Measurements from ENCODE around the gene FMNL2.
A peak's percentile ranks its signal among the peaks of the same experiment; 100 is the strongest.

FMNL2 gene

DNA sequence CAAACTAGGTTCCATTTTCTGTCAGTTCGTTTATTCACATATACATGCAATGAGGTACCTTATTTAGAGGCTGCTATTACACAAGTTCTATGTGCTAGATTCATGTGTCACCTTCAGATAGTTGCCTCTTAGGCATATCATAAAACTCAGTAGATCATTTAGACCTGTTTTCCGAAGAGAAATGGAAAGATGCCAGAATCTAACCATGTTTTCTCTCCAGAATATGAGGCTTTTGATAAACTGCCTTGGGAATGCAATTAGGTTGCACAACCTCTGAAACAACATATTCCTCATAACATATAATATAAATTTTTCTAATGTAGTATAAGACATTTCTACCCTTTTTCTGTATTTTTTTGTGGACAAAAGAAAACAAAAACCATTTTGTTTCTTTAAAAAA lies 274.2 kb downstream of the FMNL2 start:
- no peak for ATAC-seq

DNA sequence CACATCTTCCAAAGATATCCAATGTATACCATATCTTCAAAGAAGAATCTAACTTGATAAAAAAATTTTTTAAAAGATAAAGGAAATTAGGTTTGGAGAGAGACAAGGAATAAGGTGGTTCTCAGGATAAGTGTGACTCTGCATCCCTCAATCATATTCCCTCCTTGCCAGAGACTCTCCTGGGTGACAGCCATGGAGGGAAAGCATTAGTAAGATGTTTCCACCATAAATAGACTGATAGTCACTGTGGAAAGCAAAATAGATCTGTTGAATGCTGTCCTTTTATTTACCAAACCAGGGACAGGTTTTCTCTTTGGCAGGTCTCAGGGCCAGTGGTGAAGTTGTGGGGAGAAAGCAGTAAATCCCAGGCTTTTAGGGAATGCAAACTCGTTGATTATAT lies 274.7 kb downstream of the FMNL2 start:
- no peak for ATAC-seq

More for the DNA sequence above, 274.2 kb downstream of the FMNL2 start:
- peak; percentile 75 for TF ChIP-seq ISL1 (CRISPR knock-in tag; IDR thresholded peaks at IDR 0.05)
- TF ChIP-seq GLIS3 (CRISPR knock-in tag; IDR thresholded peaks at IDR 0.05) = no peak
- TF ChIP-seq ZC3H10 (CRISPR knock-in tag; IDR thresholded peaks at IDR 0.05) = no peak

GRCh38 chr2:152611458-152612231 lies 276.7 kb downstream of the FMNL2 start:
- TF ChIP-seq SNAI2 (CRISPR knock-in tag; IDR thresholded peaks at IDR 0.05) = no peak
- TF ChIP-seq CSDC2 (CRISPR knock-in tag; IDR thresholded peaks at IDR 0.05) = no peak
- peak; percentile 81 for ATAC-seq

More for the DNA sequence above, 274.7 kb downstream of the FMNL2 start:
- no peak for TF ChIP-seq BACH2 (CRISPR knock-in tag; IDR thresholded peaks at IDR 0.05; ENCODE audit: borderline replicate concordance)
- TF ChIP-seq OSR1 (CRISPR knock-in tag; IDR thresholded peaks at IDR 0.05) = no peak
- no peak for TF ChIP-seq ZFP30 (CRISPR knock-in tag; IDR thresholded peaks at IDR 0.05)
- no peak for TF ChIP-seq ZFP3 (CRISPR knock-in tag; IDR thresholded peaks at IDR 0.05)
- TF ChIP-seq ESRRG (CRISPR knock-in tag; IDR thresholded peaks at IDR 0.05) = no peak
- no peak for TF ChIP-seq ZNF8 (CRISPR knock-in tag; IDR thresholded peaks at IDR 0.05)
- TF ChIP-seq TCF4 (CRISPR knock-in tag; IDR thresholded peaks at IDR 0.05; ENCODE audit: borderline replicate concordance) = no peak
- TF ChIP-seq TOX (CRISPR knock-in tag; IDR thresholded peaks at IDR 0.05; ENCODE audit: borderline replicate concordance) = no peak
- TF ChIP-seq, protein P1, sequence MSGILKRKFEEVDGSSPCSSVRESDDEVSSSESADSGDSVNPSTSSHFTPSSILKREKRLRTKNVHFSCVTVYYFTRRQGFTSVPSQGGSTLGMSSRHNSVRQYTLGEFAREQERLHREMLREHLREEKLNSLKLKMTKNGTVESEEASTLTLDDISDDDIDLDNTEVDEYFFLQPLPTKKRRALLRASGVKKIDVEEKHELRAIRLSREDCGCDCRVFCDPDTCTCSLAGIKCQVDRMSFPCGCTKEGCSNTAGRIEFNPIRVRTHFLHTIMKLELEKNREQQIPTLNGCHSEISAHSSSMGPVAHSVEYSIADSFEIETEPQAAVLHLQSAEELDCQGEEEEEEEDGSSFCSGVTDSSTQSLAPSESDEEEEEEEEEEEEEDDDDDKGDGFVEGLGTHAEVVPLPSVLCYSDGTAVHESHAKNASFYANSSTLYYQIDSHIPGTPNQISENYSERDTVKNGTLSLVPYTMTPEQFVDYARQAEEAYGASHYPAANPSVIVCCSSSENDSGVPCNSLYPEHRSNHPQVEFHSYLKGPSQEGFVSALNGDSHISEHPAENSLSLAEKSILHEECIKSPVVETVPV (CRISPR knock-in tag; IDR thresholded peaks at IDR 0.05) = no peak
- TF ChIP-seq, protein P2, sequence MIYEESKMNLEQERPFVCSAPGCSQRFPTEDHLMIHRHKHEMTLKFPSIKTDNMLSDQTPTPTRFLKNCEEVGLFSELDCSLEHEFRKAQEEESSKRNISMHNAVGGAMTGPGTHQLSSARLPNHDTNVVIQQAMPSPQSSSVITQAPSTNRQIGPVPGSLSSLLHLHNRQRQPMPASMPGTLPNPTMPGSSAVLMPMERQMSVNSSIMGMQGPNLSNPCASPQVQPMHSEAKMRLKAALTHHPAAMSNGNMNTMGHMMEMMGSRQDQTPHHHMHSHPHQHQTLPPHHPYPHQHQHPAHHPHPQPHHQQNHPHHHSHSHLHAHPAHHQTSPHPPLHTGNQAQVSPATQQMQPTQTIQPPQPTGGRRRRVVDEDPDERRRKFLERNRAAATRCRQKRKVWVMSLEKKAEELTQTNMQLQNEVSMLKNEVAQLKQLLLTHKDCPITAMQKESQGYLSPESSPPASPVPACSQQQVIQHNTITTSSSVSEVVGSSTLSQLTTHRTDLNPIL (CRISPR knock-in tag; IDR thresholded peaks at IDR 0.05; ENCODE audit: low read depth) = no peak

- ATAC-seq = peak; percentile 60
Measured at GRCh38 chr2:152613235-152613634, 278.3 kb downstream of the FMNL2 start.

More at GRCh38 chr2:152613235-152613634, 278.3 kb downstream of the FMNL2 start:
- TF ChIP-seq ZNF565 (CRISPR knock-in tag; conservative IDR thresholded peaks at IDR 0.05; ENCODE audit: low read depth) (no peak), ZC3H10 (CRISPR knock-in tag; IDR thresholded peaks at IDR 0.05) (no peak), ESRRG (CRISPR knock-in tag; IDR thresholded peaks at IDR 0.05) (no peak), PPARA (CRISPR knock-in tag; IDR thresholded peaks at IDR 0.05; ENCODE audit: borderline replicate concordance) (no peak), ZFP3 (CRISPR knock-in tag; IDR thresholded peaks at IDR 0.05) (no peak), CSDC2 (CRISPR knock-in tag; IDR thresholded peaks at IDR 0.05) (no peak), TOX (CRISPR knock-in tag; IDR thresholded peaks at IDR 0.05; ENCODE audit: borderline replicate concordance) (no peak), RARB (CRISPR knock-in tag; IDR thresholded peaks at IDR 0.05) (no peak), SNAI2 (CRISPR knock-in tag; IDR thresholded peaks at IDR 0.05) (no peak), ARNTL (CRISPR knock-in tag; IDR thresholded peaks at IDR 0.05; ENCODE audit: borderline replicate concordance, low read depth) (no peak), POU6F1 (CRISPR knock-in tag; IDR thresholded peaks at IDR 0.05; ENCODE audit: borderline replicate concordance, low read depth) (no peak), TSHZ2 (CRISPR knock-in tag; IDR thresholded peaks at IDR 0.05) (no peak), TCF4 (CRISPR knock-in tag; IDR thresholded peaks at IDR 0.05; ENCODE audit: borderline replicate concordance) (no peak), ZFP30 (CRISPR knock-in tag; IDR thresholded peaks at IDR 0.05) (no peak), OSR1 (CRISPR knock-in tag; IDR thresholded peaks at IDR 0.05) (no peak), BACH2 (CRISPR knock-in tag; IDR thresholded peaks at IDR 0.05; ENCODE audit: borderline replicate concordance) (no peak), ISL1 (CRISPR knock-in tag; IDR thresholded peaks at IDR 0.05) (no peak)
- TF ChIP-seq, protein P2 (CRISPR knock-in tag; IDR thresholded peaks at IDR 0.05; ENCODE audit: low read depth) = no peak
- TF ChIP-seq, protein P1 (CRISPR knock-in tag; IDR thresholded peaks at IDR 0.05) = no peak
